Smooth muscle cell (in vitro differentiated cells): ENCODE data around the gene EHMT1. TPM values are rescaled to one million over a fixed set of nuclear protein-coding genes. Genes with fewer than 3 reads are reported as not detected.
A peak's percentile ranks its signal among the peaks of the same experiment; 100 is the strongest.

Experiments
- DNase-seq: peaks from one replicate; lab custom pipeline; 2025; ENCODE audit not compliant: unreplicated experiment; lab: John Stamatoyannopoulos, UW
- H2AFZ ChIP-seq: fragments of 200-600 bp; sonication (generic); 2 replicates; pipeline ENCODE4 v1.6.0; 2016; ENCODE audit warnings: antibody characterized with exemption, low read depth, mild to moderate bottlenecking
- H3F3A ChIP-seq: fragments of 200-600 bp; sonication (generic); 2 replicates; pipeline ENCODE4 v1.6.0; 2017; ENCODE audit warnings: antibody characterized with exemption, low read depth
- H3K27ac ChIP-seq: fragments of 200-600 bp; sonication (generic); 2 replicates; pipeline ENCODE4 v1.5.1; 2016; ENCODE audit warnings: low read depth, mild to moderate bottlenecking
- H3K27me3 ChIP-seq: fragments of 200-600 bp; sonication (generic); 2 replicates; pipeline ENCODE4 v1.6.1; 2016; ENCODE audit warnings: low read depth, mild to moderate bottlenecking
- H3K36me3 ChIP-seq: fragments of 200-600 bp; sonication (generic); 2 replicates; pipeline ENCODE4 v1.5.1; 2016; ENCODE audit warnings: low read depth
- H3K4me1 ChIP-seq: fragments of 200-600 bp; sonication (generic); 2 replicates; pipeline ENCODE4 v1.5.1; 2016; ENCODE audit warnings: low read depth
- H3K4me2 ChIP-seq: fragments of 200-600 bp; sonication (generic); 2 replicates; pipeline ENCODE4 v1.6.0; 2016; ENCODE audit warnings: mild to moderate bottlenecking
- H3K4me3 ChIP-seq: fragments of 200-600 bp; sonication (generic); 2 replicates; pipeline ENCODE4 v1.5.1; 2016; ENCODE audit warnings: mild to moderate bottlenecking
- H3K79me2 ChIP-seq: fragments of 200-600 bp; sonication (generic); 2 replicates; pipeline ENCODE4 v1.6.0; 2016; ENCODE audit warnings: low read depth, mild to moderate bottlenecking
- H3K9ac ChIP-seq: fragments of 200-600 bp; sonication (generic); 2 replicates; pipeline ENCODE4 v1.6.0; 2016; ENCODE audit warnings: low read depth
- H3K9me3 ChIP-seq: fragments of 200-600 bp; sonication (generic); replicated peaks from 2 replicates; pipeline ENCODE4 v1.5.1; 2016; ENCODE audit warnings: low read depth
- H4K20me1 ChIP-seq: fragments of 200-600 bp; sonication (generic); 2 replicates; pipeline ENCODE4 v1.6.0; 2016; ENCODE audit warnings: low read depth
- CTCF ChIP-seq: fragments of 200-600 bp; sonication (generic); IDR thresholded peaks from 2 replicates; pipeline ENCODE4 v1.5.1; 2017; ENCODE audit warnings: borderline replicate concordance, mild to moderate bottlenecking, antibody characterized with exemption; ENCODE audit not compliant: insufficient read depth, poor library complexity, severe bottlenecking
- WGBS: methylation state at CpG from one replicate; pipeline ENCODE4 v1.1.7; 2016; ENCODE audit warnings: low lambda C conversion rate; 5-methylcytosine and 5-hydroxymethylcytosine counted together
- polyA plus RNA-seq: library from polyadenylated mRNA; unstranded; fragments of >200 nt; fragmentation: Nextera tagmentation; extraction: Ambion mirVana; gene quantifications from 2 replicates; pipeline ENCODE4 v1.2.1, GENCODE V29; 2016
- total RNA-seq: library from RNA; depleted of rRNA; stranded (reverse); fragments of >200 nt; gene quantifications from 2 replicates; pipeline ENCODE4 v1.2.3, GENCODE V29; 2014

The EHMT1 gene
- total and polyA plus RNA-seq, 2 experiments from 2014 or later = 23.1 to 34.1 TPM

- peaks cover 99% of the 10 kb centered on the region for H4K20me1 ChIP-seq
- H3K9me3 ChIP-seq = no peaks in the 10 kb centered on the region
- H3K79me2 ChIP-seq = peaks cover 79% of the 10 kb centered on the region
- H3K27ac ChIP-seq = peak overlapping the region; percentile 17
- H3K9ac ChIP-seq = no peak overlapping the region
- peaks cover 50% of the 10 kb centered on the region for H3K4me1 ChIP-seq
- 52% methylated on average over 18 of the region's 18 CpGs for WGBS
- no peaks in the 10 kb centered on the region for H3K27me3 ChIP-seq
- H3K4me2 ChIP-seq = peak overlapping the region; percentile 50
- H2AFZ ChIP-seq = no peak overlapping the region
- H3K36me3 ChIP-seq = no peaks in the 10 kb centered on the region
- DNase-seq = no peak
- no peak overlapping the region for H3K4me3 ChIP-seq
- H3F3A ChIP-seq = no peaks in the 10 kb centered on the region
- TF ChIP-seq CTCF = peak; percentile 37
These were observed 47.1 kb downstream of the EHMT1 start for GRCh38 chr9:137665697-137666512.

GRCh38 chr9:137666513-137666822, 47.7 kb downstream of the EHMT1 start:
- Histone ChIP-seq H3K4me2 (no peak overlapping the region), H3K27ac (no peak overlapping the region)

GRCh38 chr9:137666955-137667670, 48.3 kb downstream of the EHMT1 start:
- H3K36me3 ChIP-seq = no peaks in the 10 kb centered on the region
- WGBS = 56% methylated on average over 16 of the region's 16 CpGs
- DNase-seq = no peak
- no peaks in the 10 kb centered on the region for H3F3A ChIP-seq
- H3K27me3 ChIP-seq = no peaks in the 10 kb centered on the region
- H2AFZ ChIP-seq = no peak overlapping the region
- H3K79me2 ChIP-seq = peaks cover 79% of the 10 kb centered on the region
- TF ChIP-seq CTCF = no peak
- H3K9me3 ChIP-seq = no peaks in the 10 kb centered on the region
- no peak overlapping the region for H3K4me3 ChIP-seq
- H3K4me2 ChIP-seq = no peak overlapping the region
- no peak overlapping the region for H3K9ac ChIP-seq
- H3K4me1 ChIP-seq = peaks cover 50% of the 10 kb centered on the region
- H4K20me1 ChIP-seq = peaks cover 99% of the 10 kb centered on the region
- no peak overlapping the region for H3K27ac ChIP-seq

More at GRCh38 chr9:137666513-137666822, 47.7 kb downstream of the EHMT1 start:
- Histone ChIP-seq H3K4me3 (no peak overlapping the region), H3K9ac (no peak overlapping the region), H3F3A (no peaks in the 10 kb centered on the region), H3K4me1 (peaks cover 50% of the 10 kb centered on the region), H3K79me2 (peaks cover 79% of the 10 kb centered on the region), H3K9me3 (no peaks in the 10 kb centered on the region), H4K20me1 (peaks cover 99% of the 10 kb centered on the region), H2AFZ (no peak overlapping the region), H3K27me3 (no peaks in the 10 kb centered on the region), H3K36me3 (no peaks in the 10 kb centered on the region)
- no peak for TF ChIP-seq CTCF
- no peak for DNase-seq
- 70% methylated on average over 8 of the region's 8 CpGs for WGBS
